ENCODE data around the gene COMMD2.

COMMD2 gene

DNA sequence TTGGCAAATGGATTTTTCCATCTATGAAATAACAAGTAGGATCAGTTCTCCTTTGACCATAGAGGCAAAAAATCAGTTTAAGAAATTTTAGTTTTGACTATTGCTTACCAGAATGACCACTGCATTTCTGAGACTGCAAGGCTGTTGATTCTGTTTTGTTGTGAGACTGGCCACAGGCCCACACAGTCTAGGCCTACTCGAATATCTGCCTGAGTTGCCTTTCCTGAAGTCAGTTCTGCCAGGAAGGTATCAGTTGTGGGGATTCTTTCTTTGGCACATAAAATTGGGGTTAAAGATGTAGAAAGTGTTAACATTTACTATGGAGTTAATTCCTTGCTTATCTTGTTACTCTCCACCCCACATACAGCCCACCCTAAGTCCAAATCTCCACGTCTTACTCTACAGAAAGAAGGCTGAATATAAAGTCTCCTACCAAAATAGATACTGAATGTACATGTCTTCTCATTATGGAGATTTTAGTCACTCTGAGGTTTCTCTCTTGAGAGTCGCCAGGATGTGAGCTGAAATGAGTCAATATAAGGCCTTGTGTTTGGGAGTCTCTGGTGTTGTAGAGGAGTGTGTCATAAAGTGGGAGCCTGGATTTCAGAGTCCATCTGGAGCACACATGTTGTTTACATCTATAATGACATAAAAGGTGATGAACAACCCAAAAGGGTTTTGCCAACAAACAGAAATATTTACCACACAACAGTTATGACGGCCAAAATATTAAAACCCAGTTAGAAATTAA lies 49.4 kb downstream of the COMMD2 start:
- DNase-seq (ENCODE audit: low spot score) = no peak

DNA sequence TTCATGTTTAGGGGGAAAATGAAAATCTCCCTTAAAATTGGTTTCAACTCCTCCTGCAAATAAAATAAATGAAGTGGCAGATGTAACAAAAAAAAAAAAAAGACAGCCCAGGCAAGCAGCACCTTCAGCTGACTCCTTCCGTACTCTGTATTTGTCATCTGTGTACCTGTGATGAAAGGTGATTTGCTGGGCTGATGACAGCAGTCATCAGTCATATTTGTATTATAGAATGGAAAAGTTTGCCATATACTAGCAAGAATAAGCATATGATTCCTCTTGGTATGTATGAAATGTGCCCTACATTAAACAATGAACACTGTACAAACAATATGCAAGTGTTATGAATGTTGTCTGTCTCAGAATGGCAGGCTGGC lies 50.3 kb downstream of the COMMD2 start:
- no peak for DNase-seq (ENCODE audit: low spot score)

DNA sequence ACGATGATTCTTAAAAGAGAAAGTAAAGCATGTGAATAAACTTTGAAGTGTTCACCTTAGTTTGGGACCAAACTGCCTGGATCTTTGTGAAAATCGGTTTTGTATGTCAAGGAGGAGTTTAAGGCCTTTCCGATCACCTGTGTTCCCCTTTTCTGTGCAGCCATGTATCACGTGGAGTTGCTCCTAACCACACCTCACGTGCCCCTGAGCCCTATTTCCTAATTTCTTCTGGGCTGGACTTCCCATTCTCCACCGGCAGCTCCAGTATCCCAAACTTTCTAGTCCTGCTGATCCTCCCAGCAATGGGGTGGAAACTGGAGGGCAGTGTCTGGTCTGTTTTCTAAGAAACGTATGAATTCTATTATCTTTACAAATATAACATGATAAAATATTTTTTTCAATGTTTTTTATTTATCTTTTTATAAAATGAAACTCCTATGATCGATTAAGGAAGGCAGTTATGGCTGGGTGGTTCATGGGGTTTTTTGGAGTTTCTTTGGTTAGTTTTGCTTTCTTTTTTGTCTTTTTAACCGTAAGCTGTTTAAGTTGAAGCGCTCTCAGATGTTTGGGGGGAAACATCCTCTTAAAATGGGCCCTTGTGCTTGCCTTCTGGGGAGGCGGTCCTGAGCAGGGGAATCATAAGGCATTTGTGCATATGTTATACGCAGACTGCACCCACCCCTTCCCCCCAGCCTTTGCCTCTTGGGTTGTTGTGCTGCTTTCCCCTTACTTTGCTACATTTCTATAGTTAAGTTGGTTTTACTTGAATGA lies 50.9 kb downstream of the COMMD2 start:
- DNase-seq (ENCODE audit: low spot score) = no peak

Data from Ammon's horn (tissue), 1 donor.